GM23338 (cell line): ENCODE results near the gene PPP6R3. TPM values are rescaled to one million over a fixed set of nuclear protein-coding genes. Genes with fewer than 3 reads are reported as not detected.

Experiments used
- ATAC-seq: fragments of 200-7000 bp; cut with Tn5 transposase; 3 replicates; pipeline ENCODE4 v1.9.1; 2020
- DNase-seq: peaks from one replicate; pipeline ENCODE4 v3.0.0-alpha.2; 2015; ENCODE audit warnings: low spot score
- H2AFZ ChIP-seq: fragments of 200-600 bp; sonication (generic); 2 replicates; pipeline ENCODE4 v1.8.0; 2016; ENCODE audit warnings: antibody characterized with exemption, mild to moderate bottlenecking, moderate library complexity
- H3F3A ChIP-seq: fragments of 200-600 bp; sonication (generic); replicated peaks from 2 replicates; pipeline ENCODE4 v1.8.0; 2017; ENCODE audit warnings: antibody characterized with exemption, mixed run types, low read depth
- H3K27ac ChIP-seq: fragments of 200-600 bp; sonication (generic); 2 replicates; pipeline ENCODE4 v1.6.1; 2016; ENCODE audit warnings: low read depth
- H3K27me3 ChIP-seq: fragments of 200-600 bp; sonication (generic); 2 replicates; pipeline ENCODE4 v1.8.0; 2016; ENCODE audit warnings: mild to moderate bottlenecking, mixed run types, moderate library complexity; ENCODE audit not compliant: insufficient read depth
- H3K36me3 ChIP-seq: fragments of 200-600 bp; sonication (generic); 2 replicates; pipeline ENCODE4 v1.8.0; 2016; ENCODE audit warnings: mild to moderate bottlenecking; ENCODE audit not compliant: insufficient read depth
- H3K4me1 ChIP-seq: fragments of 200-600 bp; sonication (generic); 2 replicates; pipeline ENCODE4 v1.8.0; 2016; ENCODE audit warnings: mild to moderate bottlenecking, moderate library complexity; ENCODE audit not compliant: insufficient read depth
- H3K4me2 ChIP-seq: fragments of 200-600 bp; sonication (generic); 2 replicates; pipeline ENCODE4 v1.7.1; 2017; ENCODE audit warnings: mixed run types
- H3K4me3 ChIP-seq: fragments of 200-600 bp; sonication (generic); 2 replicates; pipeline ENCODE4 v1.6.1; 2016; ENCODE audit warnings: mixed run types
- H3K79me2 ChIP-seq: fragments of 200-600 bp; sonication (generic); replicated peaks from 2 replicates; pipeline ENCODE4 v1.8.0; 2017; ENCODE audit warnings: mild to moderate bottlenecking; ENCODE audit not compliant: insufficient read depth
- H3K9me2 ChIP-seq: fragments of 200-600 bp; sonication (generic); 2 replicates; pipeline ENCODE4 v1.8.0; 2017; ENCODE audit not compliant: insufficient read depth
- H4K20me1 ChIP-seq: fragments of 200-600 bp; sonication (generic); replicated peaks from 2 replicates; pipeline ENCODE4 v1.8.0; 2017; ENCODE audit warnings: mild to moderate bottlenecking; ENCODE audit not compliant: insufficient read depth
- H3K27ac Mint-ChIP-seq: 2 replicates; pipeline ENCODE4 v1.8.0; 2020; ENCODE audit warnings: inconsistent platforms, mild to moderate bottlenecking, moderate library complexity, mixed read lengths
- H3K27me3 Mint-ChIP-seq: 3 replicates; pipeline ENCODE4 v1.8.0; 2022; ENCODE audit warnings: low read depth, mild to moderate bottlenecking, moderate library complexity, mixed read lengths, inconsistent platforms; ENCODE audit not compliant: insufficient read depth, poor library complexity
- H3K36me3 Mint-ChIP-seq: 3 replicates; pipeline ENCODE4 v1.8.0; 2021; ENCODE audit warnings: low read depth, mild to moderate bottlenecking, inconsistent platforms, moderate library complexity, mixed read lengths
- H3K4me1 Mint-ChIP-seq: 3 replicates; pipeline ENCODE4 v1.8.0; 2020; ENCODE audit warnings: mild to moderate bottlenecking, inconsistent platforms, mixed read lengths
- H3K4me3 Mint-ChIP-seq: 3 replicates; pipeline ENCODE4 v1.8.0; 2021; ENCODE audit warnings: moderate library complexity, mild to moderate bottlenecking, inconsistent platforms, mixed read lengths
- H3K9me3 Mint-ChIP-seq: 3 replicates; pipeline ENCODE4 v1.8.0; 2020; ENCODE audit warnings: moderate library complexity, mild to moderate bottlenecking, inconsistent platforms, mixed read lengths
- CREB1 ChIP-seq: fragments of 250-450 bp; sonication (Bioruptor Pico); IDR thresholded peaks from 2 replicates; pipeline ENCODE4 v1.5.0; 2020; ENCODE audit warnings: low read depth, mild to moderate bottlenecking, moderate library complexity
- CTCF ChIP-seq, 2 experiments: fragments of 200-600 bp in 1 of 2; sonication (generic) in 1 of 2; conservative IDR thresholded peaks; 2 replicates each; pipeline versions ENCODE4 v1.5.1 to v1.6.1; 2016 to 2017; ENCODE audit warnings: antibody characterized with exemption in 2 of 2, low read depth in 2 of 2, mild to moderate bottlenecking in 2 of 2, moderate library complexity in 1 of 2
- EZH2 ChIP-seq: fragments of 200-600 bp; sonication (generic); IDR thresholded peaks from one replicate; pipeline ENCODE4 v1.8.0; 2017; ENCODE audit warnings: antibody characterized with exemption, mild to moderate bottlenecking, low read depth; ENCODE audit not compliant: unreplicated experiment
- EZH2phosphoT487 ChIP-seq: fragments of 200-600 bp; sonication (generic); IDR thresholded peaks from one replicate; pipeline ENCODE4 v1.8.1; 2018; ENCODE audit warnings: antibody characterized with exemption; ENCODE audit not compliant: unreplicated experiment
- JUNB ChIP-seq: IDR thresholded peaks from one replicate; pipeline ENCODE4 v1.6.1; 2016; ENCODE audit warnings: antibody characterized with exemption; ENCODE audit not compliant: unreplicated experiment
- NANOG ChIP-seq: IDR thresholded peaks from 2 replicates; pipeline ENCODE4 v1.6.1; 2016; ENCODE audit warnings: antibody characterized with exemption, borderline replicate concordance
- POLR2AphosphoS5 ChIP-seq: IDR thresholded peaks from 2 replicates; pipeline ENCODE4 v1.6.1; 2016; ENCODE audit warnings: antibody characterized with exemption, low read depth
- STAT1 ChIP-seq: IDR thresholded peaks from one replicate; pipeline ENCODE4 v1.6.1; 2016; ENCODE audit warnings: antibody characterized with exemption; ENCODE audit not compliant: unreplicated experiment
- ZNF114 ChIP-seq: fragments of 250-450 bp; sonication (Bioruptor Pico); IDR thresholded peaks from 2 replicates; pipeline ENCODE4 v1.5.0; 2020; ENCODE audit warnings: mild to moderate bottlenecking, moderate library complexity
- ZNF331 ChIP-seq: fragments of 250-450 bp; sonication (Bioruptor Pico); IDR thresholded peaks from 2 replicates; pipeline ENCODE4 v1.5.0; 2020; ENCODE audit warnings: low read depth, mild to moderate bottlenecking, moderate library complexity
- ZNF462 ChIP-seq: fragments of 250-450 bp; sonication (Bioruptor Pico); IDR thresholded peaks from 2 replicates; pipeline ENCODE4 v1.5.0; 2020; ENCODE audit warnings: mild to moderate bottlenecking, moderate library complexity
- polyA plus RNA-seq: library from polyadenylated mRNA; unstranded; fragments of >200 nt; fragmentation: Nextera tagmentation; extraction: Ambion mirVana; gene quantifications from 2 replicates; pipeline ENCODE4 v1.2.1, GENCODE V29; 2016
- total RNA-seq: library from RNA; depleted of rRNA; stranded (reverse); fragments of >200 nt; shearing (Covaris generic); gene quantifications from 2 replicates; pipeline ENCODE4 v1.2.3, GENCODE V29; 2014

Gene PPP6R3
- total and polyA plus RNA-seq, 2 experiments from 2014 or later, result 170 to 268 TPM

GRCh38 chr11:68479390-68479789 is 18.8 kb downstream of the PPP6R3 start:
- Histone ChIP-seq H3K4me2 (no peak overlapping the region), H4K20me1 (peaks cover 74% of the 10 kb centered on the region), H2AFZ (no peak overlapping the region), H3K27ac (no peak overlapping the region), H3F3A (no peaks in the 10 kb centered on the region), H3K4me1 (peaks cover 9% of the 10 kb centered on the region; the same call in 1 of the 2 replicates), H3K36me3 (no peaks in the 10 kb centered on the region; the same call in 1 of the 2 replicates), H3K27me3 (no peaks in the 10 kb centered on the region), H3K9me2 (no peaks in the 10 kb centered on the region), H3K79me2 (peaks cover 98% of the 10 kb centered on the region), H3K4me3 (no peak overlapping the region)
- Mint-ChIP-seq H3K4me3 (no peak overlapping the region), H3K9me3 (peaks cover 20% of the 10 kb centered on the region; the same call in 2 of the 3 replicates), H3K27me3 (peaks cover 4% of the 10 kb centered on the region), H3K27ac (no peak overlapping the region), H3K4me1 (peaks cover 12% of the 10 kb centered on the region), H3K36me3 (peaks cover 47% of the 10 kb centered on the region)
- no peak for TF ChIP-seq CREB1 (CRISPR knock-in tag)
- no peak for ATAC-seq
- DNase-seq, result no peak

- H3K79me2 ChIP-seq, result peaks cover 98% of the 10 kb centered on the region
- no peaks in the 10 kb centered on the region; the same call in 1 of the 2 replicates for H3K36me3 ChIP-seq
- H3K4me3 ChIP-seq, result no peak overlapping the region
- DNase-seq (no peak), ATAC-seq (no peak)
- H2AFZ ChIP-seq, result no peak overlapping the region
- Mint-ChIP-seq H3K9me3 (peaks cover 14% of the 10 kb centered on the region; the same call in 2 of the 3 replicates), H3K27ac (no peak overlapping the region), H3K4me3 (no peak overlapping the region), H3K27me3 (peaks cover 3% of the 10 kb centered on the region), H3K36me3 (peaks cover 40% of the 10 kb centered on the region), H3K4me1 (peaks cover 12% of the 10 kb centered on the region)
- H3K27me3 ChIP-seq, result no peaks in the 10 kb centered on the region
- no peak overlapping the region for H3K27ac ChIP-seq
- H4K20me1 ChIP-seq, result peaks cover 81% of the 10 kb centered on the region
- H3K4me1 ChIP-seq, result peaks cover 9% of the 10 kb centered on the region; the same call in 1 of the 2 replicates
- no peak overlapping the region for H3K4me2 ChIP-seq
- no peaks in the 10 kb centered on the region for H3K9me2 ChIP-seq
- no peaks in the 10 kb centered on the region for H3F3A ChIP-seq
- TF ChIP-seq ZNF462 (CRISPR knock-in tag) (no peak), NANOG (no peak), POLR2AphosphoS5 (no peak), EZH2 (no peak), EZH2phosphoT487 (no peak), STAT1 (no peak), ZNF331 (no peak), JUNB (no peak), CTCF (conservative IDR thresholded peaks at IDR 0.05; ENCODE audit: low read depth in 2 of 2) (no peak), ZNF114 (CRISPR knock-in tag) (no peak)
Measured at GRCh38 chr11:68480193-68480592, 19.6 kb downstream of the PPP6R3 start.
